Measurements from ENCODE around the gene ACY1.

GRCh38 chr3:51937014-51937413 lies 46.3 kb upstream of the ACY1 start:
- TF ChIP-seq CTCF (IDR thresholded peaks at IDR 0.05) (no peak), ZFX (IDR thresholded peaks at IDR 0.05; ENCODE audit: borderline replicate concordance) (no peak)

Data from 22Rv1 (cell line).